WTC11 (cell line): ENCODE measurements around the gene SEZ6L2. TPM values are rescaled to one million over a fixed set of nuclear protein-coding genes. Genes with fewer than 3 reads are reported as not detected.
A peak's percentile ranks its signal among the peaks of the same experiment; 100 is the strongest.

Experiments
- ATAC-seq: fragments of 200-7000 bp; cut with Tn5 transposase; 2 replicates; pipeline ENCODE4 v1.10.0; 2021; ENCODE audit warnings: mild to moderate bottlenecking, moderate library complexity
- CTCF ChIA-PET: fragments of 300-600 bp; sonication (Branson Sonifier 250); formaldehyde crosslinking; loops from one replicate; lab custom pipeline; 2021; ENCODE audit warnings: antibody characterized with exemption; lab: Charles Lee
- POLR2A ChIA-PET: fragments of 350-600 bp; sonication (Branson Sonifier 250); formaldehyde crosslinking; loops from one replicate; lab custom pipeline; 2021; ENCODE audit warnings: antibody characterized with exemption; lab: Charles Lee
- DNase-seq: peaks from one replicate; pipeline ENCODE4 v3.0.0; 2021; ENCODE audit warnings: low spot score
- H3K27ac Mint-ChIP-seq: 2 replicates; pipeline ENCODE4 v1.8.0; 2021; ENCODE audit warnings: mixed read lengths
- H3K27me3 Mint-ChIP-seq: 2 replicates; pipeline ENCODE4 v1.8.0; 2021; ENCODE audit warnings: low read depth, mild to moderate bottlenecking, moderate library complexity, mixed read lengths
- H3K36me3 Mint-ChIP-seq: 2 replicates; pipeline ENCODE4 v1.8.0; 2021; ENCODE audit warnings: mixed read lengths
- H3K4me1 Mint-ChIP-seq: 2 replicates; pipeline ENCODE4 v1.8.0; 2022; ENCODE audit warnings: mixed read lengths
- H3K4me3 Mint-ChIP-seq: 2 replicates; pipeline ENCODE4 v1.8.0; 2021; ENCODE audit warnings: mild to moderate bottlenecking, moderate library complexity, mixed read lengths
- H3K9me3 Mint-ChIP-seq: 2 replicates; pipeline ENCODE4 v1.8.0; 2021; ENCODE audit warnings: mixed read lengths
- AR ChIP-seq: fragments of 250-450 bp; sonication (Bioruptor Pico); IDR thresholded peaks from 2 replicates; pipeline ENCODE4 v1.9.0; 2021; ENCODE audit warnings: mild to moderate bottlenecking
- ERG ChIP-seq: fragments of 250-450 bp; sonication (Bioruptor Pico); IDR thresholded peaks from 2 replicates; pipeline ENCODE4 v1.8.0; 2021; ENCODE audit warnings: mild to moderate bottlenecking
- ETV6 ChIP-seq: sonication (generic); formaldehyde crosslinking; IDR thresholded peaks from 2 replicates; pipeline ENCODE4 v1.8.1; 2022; ENCODE audit warnings: mild to moderate bottlenecking, missing genetic modification reagents
- GRHL2 ChIP-seq: fragments of 250-450 bp; sonication (Bioruptor Pico); IDR thresholded peaks from 2 replicates; pipeline ENCODE4 v1.8.0; 2022; ENCODE audit warnings: mild to moderate bottlenecking, moderate library complexity; ENCODE audit not compliant: insufficient replicate concordance, severe bottlenecking
- JAZF1 ChIP-seq: fragments of 250-450 bp; sonication (Bioruptor Pico); IDR thresholded peaks from 2 replicates; pipeline ENCODE4 v1.9.0; 2021; ENCODE audit warnings: moderate library complexity, mild to moderate bottlenecking, inconsistent platforms
- KAT7 ChIP-seq: sonication (generic); formaldehyde crosslinking; IDR thresholded peaks from 2 replicates; pipeline ENCODE4 v1.8.1; 2023; ENCODE audit warnings: missing genetic modification reagents, mild to moderate bottlenecking, borderline replicate concordance
- NR1H2 ChIP-seq: sonication (generic); formaldehyde crosslinking; IDR thresholded peaks from 2 replicates; pipeline ENCODE4 v1.9.0; 2021; ENCODE audit warnings: mild to moderate bottlenecking, moderate library complexity, missing genetic modification reagents
- NR2C2 ChIP-seq: sonication (generic); formaldehyde crosslinking; IDR thresholded peaks from 2 replicates; pipeline ENCODE4 v1.8.0; 2022; ENCODE audit warnings: mild to moderate bottlenecking, missing genetic modification reagents
- PREB ChIP-seq: sonication (generic); formaldehyde crosslinking; IDR thresholded peaks from 2 replicates; pipeline ENCODE4 v1.8.1; 2022; ENCODE audit warnings: mild to moderate bottlenecking, missing genetic modification reagents, moderate library complexity, borderline replicate concordance
- SMAD4 ChIP-seq: sonication (generic); formaldehyde crosslinking; IDR thresholded peaks from 2 replicates; pipeline ENCODE4 v1.8.0; 2022; ENCODE audit warnings: mild to moderate bottlenecking, missing genetic modification reagents
- ZBTB21 ChIP-seq: sonication (generic); formaldehyde crosslinking; IDR thresholded peaks from 2 replicates; pipeline ENCODE4 v1.8.1; 2023; ENCODE audit warnings: mild to moderate bottlenecking, missing genetic modification reagents, borderline replicate concordance
- ZNF317 ChIP-seq: sonication (generic); formaldehyde crosslinking; IDR thresholded peaks from 2 replicates; pipeline ENCODE4 v1.8.1; 2023; ENCODE audit warnings: low read depth, mild to moderate bottlenecking, moderate library complexity, missing genetic modification reagents, borderline replicate concordance
- ZNF425 ChIP-seq: fragments of 250-450 bp; sonication (Bioruptor Pico); conservative IDR thresholded peaks from 2 replicates; pipeline ENCODE4 v1.9.0; 2021; ENCODE audit warnings: mild to moderate bottlenecking
- ZNF532 ChIP-seq: fragments of 250-450 bp; sonication (Bioruptor Pico); IDR thresholded peaks from 2 replicates; pipeline ENCODE4 v1.9.0; 2021; ENCODE audit warnings: mild to moderate bottlenecking, borderline replicate concordance
- total RNA-seq: library from RNA; stranded (reverse); gene quantifications from 3 replicates; pipeline ENCODE4 v1.2.3, GENCODE V29; 2021
- TF ChIP-seq, protein P1 (sequence below): fragments of 200-600 bp; IDR thresholded peaks from 2 replicates; pipeline ENCODE4 v1.8.0; 2022; ENCODE audit warnings: antibody characterized with exemption
- TF ChIP-seq, protein P2 (sequence below): sonication (generic); formaldehyde crosslinking; IDR thresholded peaks from 2 replicates; pipeline ENCODE4 v1.8.1; 2023; ENCODE audit warnings: mild to moderate bottlenecking, missing genetic modification reagents, moderate library complexity

SEZ6L2 gene
- total RNA-seq, 1 experiment from 2014 or later: 58.2 TPM

- TF ChIP-seq, protein P1, sequence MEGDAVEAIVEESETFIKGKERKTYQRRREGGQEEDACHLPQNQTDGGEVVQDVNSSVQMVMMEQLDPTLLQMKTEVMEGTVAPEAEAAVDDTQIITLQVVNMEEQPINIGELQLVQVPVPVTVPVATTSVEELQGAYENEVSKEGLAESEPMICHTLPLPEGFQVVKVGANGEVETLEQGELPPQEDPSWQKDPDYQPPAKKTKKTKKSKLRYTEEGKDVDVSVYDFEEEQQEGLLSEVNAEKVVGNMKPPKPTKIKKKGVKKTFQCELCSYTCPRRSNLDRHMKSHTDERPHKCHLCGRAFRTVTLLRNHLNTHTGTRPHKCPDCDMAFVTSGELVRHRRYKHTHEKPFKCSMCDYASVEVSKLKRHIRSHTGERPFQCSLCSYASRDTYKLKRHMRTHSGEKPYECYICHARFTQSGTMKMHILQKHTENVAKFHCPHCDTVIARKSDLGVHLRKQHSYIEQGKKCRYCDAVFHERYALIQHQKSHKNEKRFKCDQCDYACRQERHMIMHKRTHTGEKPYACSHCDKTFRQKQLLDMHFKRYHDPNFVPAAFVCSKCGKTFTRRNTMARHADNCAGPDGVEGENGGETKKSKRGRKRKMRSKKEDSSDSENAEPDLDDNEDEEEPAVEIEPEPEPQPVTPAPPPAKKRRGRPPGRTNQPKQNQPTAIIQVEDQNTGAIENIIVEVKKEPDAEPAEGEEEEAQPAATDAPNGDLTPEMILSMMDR: no peak
- TF ChIP-seq ZNF425 (CRISPR knock-in tag) (no peak), NR1H2 (CRISPR knock-in tag) (no peak), KAT7 (CRISPR knock-in tag) (no peak), JAZF1 (CRISPR knock-in tag) (no peak), AR (CRISPR knock-in tag) (no peak), PREB (CRISPR knock-in tag) (no peak), ETV6 (CRISPR knock-in tag) (no peak), ZNF317 (CRISPR knock-in tag) (no peak), GRHL2 (CRISPR knock-in tag) (no peak), SMAD4 (CRISPR knock-in tag) (no peak), ERG (no peak), NR2C2 (CRISPR knock-in tag) (no peak)
- TF ChIP-seq, protein P2, sequence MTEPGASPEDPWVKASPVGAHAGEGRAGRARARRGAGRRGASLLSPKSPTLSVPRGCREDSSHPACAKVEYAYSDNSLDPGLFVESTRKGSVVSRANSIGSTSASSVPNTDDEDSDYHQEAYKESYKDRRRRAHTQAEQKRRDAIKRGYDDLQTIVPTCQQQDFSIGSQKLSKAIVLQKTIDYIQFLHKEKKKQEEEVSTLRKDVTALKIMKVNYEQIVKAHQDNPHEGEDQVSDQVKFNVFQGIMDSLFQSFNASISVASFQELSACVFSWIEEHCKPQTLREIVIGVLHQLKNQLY: no peak
Observed at GRCh38 chr16:29844575-29845331, 54.6 kb downstream of the SEZ6L2 start (continued).

DNA sequence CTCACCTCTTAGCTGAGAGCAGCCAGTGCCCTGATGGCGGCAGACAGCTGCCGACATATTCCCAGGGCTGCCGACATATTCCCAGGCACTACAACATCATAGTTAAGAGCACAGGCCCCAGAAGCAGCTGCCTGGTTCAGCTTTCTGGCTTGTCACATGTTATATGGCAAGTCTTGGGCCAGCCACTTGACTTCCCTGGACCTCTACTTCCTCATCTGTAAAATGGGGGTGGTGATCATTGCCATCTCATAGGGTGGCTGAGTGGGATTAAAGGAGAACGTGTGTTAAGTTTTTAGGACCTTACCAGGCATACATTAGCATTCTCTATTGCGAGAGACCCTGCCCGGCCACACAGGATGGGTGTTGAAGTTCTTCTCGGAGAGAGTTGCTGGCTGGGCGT, 55.4 kb downstream of the SEZ6L2 start:
- H3K27me3 Mint-ChIP-seq: no peaks in the 10 kb centered on the region; the same call in 1 of the 2 replicates
- H3K9me3 Mint-ChIP-seq: no peaks in the 10 kb centered on the region
- no peak overlapping the region for H3K4me3 Mint-ChIP-seq
- DNase-seq (no peak), ATAC-seq (no peak)
- H3K36me3 Mint-ChIP-seq: no peaks in the 10 kb centered on the region; the same call in 1 of the 2 replicates
- ChIA-PET CTCF (interaction anchor here (1.0 to 3.4 kb wide), 4 partner anchors 11 to 188 kb away, joined by 3 to 20 read pairs (median 10); partner anchors contain the start of genes PAGR1 and TLCD3B), POLR2A (no interaction called here)
- no peaks in the 10 kb centered on the region; the same call in 1 of the 2 replicates for H3K4me1 Mint-ChIP-seq
- TF ChIP-seq ZBTB21 (no peak), ZNF532 (no peak)
- H3K27ac Mint-ChIP-seq: 0 out of 2 replicates have a peak overlapping the region, but pooled peaks have one; percentile 63
